ENCODE results near the gene CDC42EP2.

- TF ChIP-seq CTCF (IDR thresholded peaks at IDR 0.05; ENCODE audit: insufficient read depth, low read depth, low read length) (no peak), EZH2 (IDR thresholded peaks at IDR 0.05; ENCODE audit: insufficient read depth, low read length) (no peak)
These were observed 36.3 kb upstream of the CDC42EP2 start for GRCh38 chr11:65278356-65278755.

All from astrocyte (in vitro differentiated cells and primary cell).